OCI-LY1 (cell line): Measurements from ENCODE around the gene ARHGAP8.

Experiments used
- H2AFZ ChIP-seq: fragments of 200-600 bp; sonication (generic), shearing (Covaris generic); 2 replicates; pipeline ENCODE4 v1.6.0; 2014; ENCODE audit warnings: antibody characterized with exemption, mild to moderate bottlenecking, low read length
- H3F3A ChIP-seq: fragments of 200-600 bp; sonication (generic), shearing (Covaris generic); 2 replicates; pipeline ENCODE4 v1.6.0; 2014; ENCODE audit warnings: mild to moderate bottlenecking, antibody characterized with exemption, low read length, moderate library complexity; ENCODE audit not compliant: insufficient read depth
- H3K27ac ChIP-seq: fragments of 200-600 bp; sonication (generic); 2 replicates; pipeline ENCODE4 v1.5.1; 2014; ENCODE audit warnings: low read length, mixed run types, mild to moderate bottlenecking, low read depth; ENCODE audit not compliant: poor library complexity, severe bottlenecking
- H3K27me3 ChIP-seq: fragments of 200-600 bp; sonication (generic); 2 replicates; pipeline ENCODE4 v1.6.0; 2014; ENCODE audit warnings: antibody characterized with exemption, mild to moderate bottlenecking, low read length, moderate library complexity; ENCODE audit not compliant: insufficient read depth
- H3K36me3 ChIP-seq: fragments of 200-600 bp; sonication (generic); 2 replicates; pipeline ENCODE4 v1.6.1; 2014; ENCODE audit warnings: mild to moderate bottlenecking, antibody characterized with exemption, low read length, moderate library complexity, mixed read lengths; ENCODE audit not compliant: insufficient read depth
- H3K4me1 ChIP-seq: fragments of 200-600 bp; sonication (generic); 2 replicates; pipeline ENCODE4 v1.5.1; 2014; ENCODE audit warnings: mild to moderate bottlenecking, low read length, moderate library complexity; ENCODE audit not compliant: insufficient read depth, severe bottlenecking
- H3K4me2 ChIP-seq: fragments of 200-600 bp; sonication (generic), shearing (Covaris generic); 2 replicates; pipeline ENCODE4 v1.6.1; 2014; ENCODE audit warnings: low read length
- H3K4me3 ChIP-seq: fragments of 200-600 bp; sonication (generic); 2 replicates; pipeline ENCODE4 v1.5.1; 2014; ENCODE audit warnings: low read length, low read depth, mild to moderate bottlenecking, mixed read lengths; ENCODE audit not compliant: poor library complexity, severe bottlenecking
- H3K79me2 ChIP-seq: fragments of 200-600 bp; shearing (Covaris generic); 2 replicates; pipeline ENCODE4 v1.6.1; 2016; ENCODE audit warnings: mixed run types, low read length, mixed read lengths; ENCODE audit not compliant: insufficient read depth
- H3K9ac ChIP-seq: fragments of 200-600 bp; sonication (generic), shearing (Covaris generic); 2 replicates; pipeline ENCODE4 v1.6.1; 2014; ENCODE audit warnings: mild to moderate bottlenecking, low read length, mixed read lengths
- H3K9me2 ChIP-seq: fragments of 200-600 bp; sonication (generic), shearing (Covaris generic); 2 replicates; pipeline ENCODE4 v1.6.1; 2014; ENCODE audit warnings: low read depth, mild to moderate bottlenecking, low read length, mixed read lengths
- H3K9me3 ChIP-seq: fragments of 200-600 bp; shearing (Covaris generic); 2 replicates; pipeline ENCODE4 v1.6.1; 2014; ENCODE audit warnings: low read length, mixed read lengths
- H4K20me1 ChIP-seq: fragments of 200-600 bp; sonication (generic), shearing (Covaris generic); 2 replicates; pipeline ENCODE4 v1.6.0; 2016; ENCODE audit warnings: mild to moderate bottlenecking, low read length; ENCODE audit not compliant: insufficient read depth
- CTCF ChIP-seq: fragments of 200-600 bp; sonication (generic), shearing (Covaris generic); IDR thresholded peaks from 2 replicates; pipeline ENCODE4 v1.5.1; 2017; ENCODE audit warnings: mild to moderate bottlenecking, antibody characterized with exemption, low read length, moderate library complexity, mixed read lengths
- EZH2 ChIP-seq: fragments of 200-600 bp; sonication (generic), shearing (Covaris generic); IDR thresholded peaks from 2 replicates; pipeline ENCODE4 v1.8.0; 2017; ENCODE audit warnings: borderline replicate concordance, mixed run types, mild to moderate bottlenecking, antibody characterized with exemption, low read length, moderate library complexity, mixed read lengths

The ARHGAP8 gene

GRCh38 chr22:44752285-44753188 is at the start of gene ARHGAP8:
Gene ARHGAP8 (plus strand): TSS chr22:44752575. CDS start chr22:44786528, 33,953 bp downstream.
- H3K4me1 ChIP-seq, result no peaks in the 10 kb centered on the region
- H3K79me2 ChIP-seq, result no peaks in the 10 kb centered on the region
- H3K9me3 ChIP-seq, result no peaks in the 10 kb centered on the region
- H3K27ac ChIP-seq, result no peak within 1 kb of the TSS
- H3K9ac ChIP-seq, result no peak within 1 kb of the TSS
- no peaks in the 10 kb centered on the region for H3K27me3 ChIP-seq
- no peak within 1 kb of the TSS for H3K4me2 ChIP-seq
- H3K36me3 ChIP-seq, result no peaks in the 10 kb centered on the region
- H3K9me2 ChIP-seq, result no peaks in the 10 kb centered on the region
- H3F3A ChIP-seq, result no peaks in the 10 kb centered on the region
- H3K4me3 ChIP-seq, result no peak within 1 kb of the TSS
- TF ChIP-seq EZH2 (no peak), CTCF (no peak)
- H4K20me1 ChIP-seq, result no peaks in the 10 kb centered on the region
- no peak within 1 kb of the TSS for H2AFZ ChIP-seq

DNA sequence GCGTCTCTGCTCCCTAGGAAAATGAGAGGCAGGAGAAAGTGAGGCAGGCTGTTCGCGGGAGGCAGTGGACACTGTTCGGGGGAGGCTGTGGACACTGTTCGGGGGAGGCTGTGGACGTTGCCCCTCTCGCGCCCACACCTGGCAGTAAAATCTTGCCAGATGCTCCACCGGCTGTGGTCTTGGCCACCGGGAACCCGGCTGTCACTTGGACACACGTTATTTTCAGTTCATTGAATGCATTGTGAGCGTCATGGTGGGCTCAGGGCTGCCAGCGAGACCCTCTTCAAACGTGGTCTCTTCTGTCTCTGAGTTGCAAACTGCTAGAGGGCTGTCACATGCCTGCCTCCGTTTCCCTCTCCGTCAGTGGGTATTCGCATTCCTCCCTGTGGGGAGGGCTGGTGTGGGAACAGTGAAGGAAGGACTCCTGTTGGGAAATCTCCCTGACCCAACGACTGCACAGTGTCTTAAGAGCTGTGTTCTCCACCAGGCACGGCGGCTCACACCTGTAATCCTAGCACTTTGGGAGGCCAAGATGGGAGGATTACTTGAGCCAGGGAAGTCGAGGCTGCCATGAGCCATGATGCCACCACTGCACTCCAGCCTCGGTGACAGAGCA is 49.0 kb upstream of the ARHGAP8 start:
- no peaks in the 10 kb centered on the region for H4K20me1 ChIP-seq
- no peaks in the 10 kb centered on the region for H3K9me3 ChIP-seq
- H3K9ac ChIP-seq, result no peak overlapping the region
- no peak overlapping the region for H3K4me3 ChIP-seq
- no peak overlapping the region for H3K27ac ChIP-seq
- H3K27me3 ChIP-seq, result no peaks in the 10 kb centered on the region; the same call in 1 of the 2 replicates
- H3K36me3 ChIP-seq, result no peaks in the 10 kb centered on the region
- no peak overlapping the region for H2AFZ ChIP-seq
- H3K9me2 ChIP-seq, result no peaks in the 10 kb centered on the region
- H3K4me1 ChIP-seq, result no peaks in the 10 kb centered on the region
- no peak for TF ChIP-seq EZH2
- TF ChIP-seq CTCF, result no peak
- no peaks in the 10 kb centered on the region for H3F3A ChIP-seq
- H3K4me2 ChIP-seq, result no peak overlapping the region
- no peaks in the 10 kb centered on the region for H3K79me2 ChIP-seq

GRCh38 chr22:44704159-44705021 is 48.0 kb upstream of the ARHGAP8 start:
- no peaks in the 10 kb centered on the region; the same call in 1 of the 2 replicates for H3K27me3 ChIP-seq
- H3K4me2 ChIP-seq, result no peak overlapping the region
- no peaks in the 10 kb centered on the region for H3K36me3 ChIP-seq
- no peak overlapping the region for H3K9ac ChIP-seq
- no peak overlapping the region for H2AFZ ChIP-seq
- H3K9me2 ChIP-seq, result no peaks in the 10 kb centered on the region
- no peaks in the 10 kb centered on the region for H3K79me2 ChIP-seq
- H3K9me3 ChIP-seq, result no peaks in the 10 kb centered on the region
- no peaks in the 10 kb centered on the region for H3F3A ChIP-seq
- TF ChIP-seq CTCF, result no peak
- no peak for TF ChIP-seq EZH2
- no peaks in the 10 kb centered on the region for H3K4me1 ChIP-seq
- no peak overlapping the region for H3K27ac ChIP-seq
- no peak overlapping the region for H3K4me3 ChIP-seq
- H4K20me1 ChIP-seq, result no peaks in the 10 kb centered on the region
